ENCODE data around the gene FAM184A.
"Not testable (repeated sequence)": the region's sequence is repeated elsewhere in the genome, so short reads cannot be mapped to it uniquely, and the experiment has no call there.

Gene FAM184A

GRCh38 chr6:119024111-119024510, 54.4 kb downstream of the FAM184A start:
- DNase-seq (ENCODE audit: low spot score) (no peak), ATAC-seq (ENCODE audit: low read depth) (no peak)
- no peaks in the 10 kb centered on the region for H3K27me3 ChIP-seq (ENCODE audit: insufficient read depth, poor library complexity, severe bottlenecking)
- no peaks in the 10 kb centered on the region for H3K4me1 ChIP-seq (ENCODE audit: insufficient read depth, poor library complexity, severe bottlenecking)
- no peaks in the 10 kb centered on the region for H3K9me3 ChIP-seq (ENCODE audit: severe bottlenecking)
- no peak for TF ChIP-seq CTCF (IDR thresholded peaks at IDR 0.05; ENCODE audit: poor library complexity, severe bottlenecking)
- H3K4me3 ChIP-seq (ENCODE audit: severe bottlenecking) = no peak overlapping the region
- no peak overlapping the region for H3K27ac ChIP-seq (ENCODE audit: poor library complexity, severe bottlenecking)
- no peaks in the 10 kb centered on the region for H3K36me3 ChIP-seq (ENCODE audit: low read depth)

- no peaks in the 10 kb centered on the region for H3K36me3 ChIP-seq (ENCODE audit: low read depth)
- no peak for TF ChIP-seq CTCF (IDR thresholded peaks at IDR 0.05; ENCODE audit: poor library complexity, severe bottlenecking)
- H3K4me1 ChIP-seq (ENCODE audit: insufficient read depth, poor library complexity, severe bottlenecking) = no peaks in the 10 kb centered on the region
- no peaks in the 10 kb centered on the region for H3K27me3 ChIP-seq (ENCODE audit: insufficient read depth, poor library complexity, severe bottlenecking)
- H3K27ac ChIP-seq (ENCODE audit: poor library complexity, severe bottlenecking) = no peak overlapping the region
- no peak overlapping the region for H3K4me3 ChIP-seq (ENCODE audit: severe bottlenecking)
- no peak for ATAC-seq (ENCODE audit: low read depth)
- no peak for DNase-seq (ENCODE audit: low spot score)
- H3K9me3 ChIP-seq (ENCODE audit: severe bottlenecking) = no peaks in the 10 kb centered on the region
Measured at GRCh38 chr6:119022796-119023195, 55.7 kb downstream of the FAM184A start.

GRCh38 chr6:119020597-119021561, 57.6 kb downstream of the FAM184A start:
- H3K27ac ChIP-seq (ENCODE audit: poor library complexity, severe bottlenecking) = no peak overlapping the region
- H3K9me3 ChIP-seq (ENCODE audit: severe bottlenecking) = no peaks in the 10 kb centered on the region
- H3K4me3 ChIP-seq (ENCODE audit: severe bottlenecking) = no peak overlapping the region
- ATAC-seq (ENCODE audit: low read depth) = no peak
- DNase-seq (ENCODE audit: low spot score) = no peak
- no peaks in the 10 kb centered on the region for H3K36me3 ChIP-seq (ENCODE audit: low read depth)
- no peak for TF ChIP-seq CTCF (IDR thresholded peaks at IDR 0.05; ENCODE audit: poor library complexity, severe bottlenecking)
- no peaks in the 10 kb centered on the region for H3K27me3 ChIP-seq (ENCODE audit: insufficient read depth, poor library complexity, severe bottlenecking)
- no peaks in the 10 kb centered on the region for H3K4me1 ChIP-seq (ENCODE audit: insufficient read depth, poor library complexity, severe bottlenecking)

- not testable (repeated sequence) for H3K4me3 ChIP-seq (ENCODE audit: severe bottlenecking); H3K27ac ChIP-seq (ENCODE audit: poor library complexity, severe bottlenecking); H3K36me3 ChIP-seq (ENCODE audit: low read depth); H3K9me3 ChIP-seq (ENCODE audit: severe bottlenecking); H3K27me3 ChIP-seq (ENCODE audit: insufficient read depth, poor library complexity, severe bottlenecking); DNase-seq (ENCODE audit: low spot score); H3K4me1 ChIP-seq (ENCODE audit: insufficient read depth, poor library complexity, severe bottlenecking); ATAC-seq (ENCODE audit: low read depth)
Measured at GRCh38 chr6:119015165-119015564, 63.3 kb downstream of the FAM184A start.

GRCh38 chr6:119012521-119012920, 65.9 kb downstream of the FAM184A start:
- ATAC-seq (ENCODE audit: low read depth) = no peak
- Histone ChIP-seq H3K27ac (ENCODE audit: poor library complexity, severe bottlenecking) (no peak overlapping the region), H3K4me1 (ENCODE audit: insufficient read depth, poor library complexity, severe bottlenecking) (no peaks in the 10 kb centered on the region), H3K36me3 (ENCODE audit: low read depth) (no peaks in the 10 kb centered on the region), H3K9me3 (ENCODE audit: severe bottlenecking) (no peaks in the 10 kb centered on the region), H3K4me3 (ENCODE audit: severe bottlenecking) (no peak overlapping the region), H3K27me3 (ENCODE audit: insufficient read depth, poor library complexity, severe bottlenecking) (no peaks in the 10 kb centered on the region)
- no peak for DNase-seq (ENCODE audit: low spot score)
- no peak for TF ChIP-seq CTCF (IDR thresholded peaks at IDR 0.05; ENCODE audit: poor library complexity, severe bottlenecking)

- not testable (repeated sequence) for H3K27me3 ChIP-seq (ENCODE audit: insufficient read depth, poor library complexity, severe bottlenecking); DNase-seq (ENCODE audit: low spot score); ATAC-seq (ENCODE audit: low read depth); H3K27ac ChIP-seq (ENCODE audit: poor library complexity, severe bottlenecking); H3K4me3 ChIP-seq (ENCODE audit: severe bottlenecking); H3K36me3 ChIP-seq (ENCODE audit: low read depth); H3K4me1 ChIP-seq (ENCODE audit: insufficient read depth, poor library complexity, severe bottlenecking); H3K9me3 ChIP-seq (ENCODE audit: severe bottlenecking)
Measured at GRCh38 chr6:119009266-119009665, 69.2 kb downstream of the FAM184A start.
